HCT116 (cell line): ENCODE measurements around the gene GSTA1. TPM values are rescaled to one million over a fixed set of nuclear protein-coding genes. Genes with fewer than 3 reads are reported as not detected.
"Not testable (repeated sequence)": the region's sequence is repeated elsewhere in the genome, so short reads cannot be mapped to it uniquely, and the experiment has no call there.

Source experiments
- ATAC-seq: fragments of 200-7000 bp; cut with Tn5 transposase; 2 replicates; pipeline ENCODE4 v1.9.1; 2020; ENCODE audit warnings: mild to moderate bottlenecking, moderate library complexity
- BruUV-seq: library from RNA; stranded (reverse); fragments of 400-500 nt; replicated peaks from 2 replicates; lab custom pipeline; 2021; lab: Mats Ljungman, UMichigan
- CTCF ChIA-PET: fragments of 300-600 bp; sonication (Branson Sonifier 250); formaldehyde crosslinking; loops from one replicate; lab custom pipeline; 2021; ENCODE audit warnings: antibody characterized with exemption; lab: Charles Lee
- POLR2A ChIA-PET: fragments of 300-600, 350-600 bp; sonication (Branson Sonifier 250); formaldehyde crosslinking; loops from one replicate; lab custom pipeline; 2021; ENCODE audit warnings: antibody characterized with exemption; lab: Charles Lee
- RAD21 ChIA-PET, 2 experiments: fragments of 300-600 bp; sonication (Branson Sonifier 250); formaldehyde crosslinking; loops; one replicate each; lab custom pipeline; 2023; ENCODE audit warnings: low total read pairs in 2 of 2; ENCODE audit not compliant: uncharacterized antibody in 2 of 2, unreplicated experiment in 2 of 2, low non-redundant PET in 1 of 2; lab: Charles Lee
- DNase-seq: peaks from one replicate; pipeline ENCODE4 v3.0.0-alpha.2; 2010; ENCODE audit warnings: low read depth, low spot score
- H2AFZ ChIP-seq: fragments of 200-600 bp; shearing (Covaris generic), sonication (generic); 2 replicates; pipeline ENCODE4 v1.6.1; 2017; ENCODE audit warnings: low read depth, mixed run types, mixed read lengths, antibody characterized with exemption, low read length; ENCODE audit not compliant: poor library complexity, severe bottlenecking
- H3K27ac ChIP-seq: 2 replicates; pipeline ENCODE4 v1.5.1; 2012; ENCODE audit warnings: low read depth, low read length
- H3K27me3 ChIP-seq: fragments of 200-600 bp; sonication (generic); 2 replicates; pipeline ENCODE4 v1.6.1; 2016; ENCODE audit warnings: mixed run types, low read length, mixed read lengths; ENCODE audit not compliant: insufficient read depth
- H3K36me3 ChIP-seq, 2 experiments: fragments of 200-500 bp in 1 of 2; fragments of 200-600 bp in 1 of 2; sonication (Bioruptor generic) in 1 of 2; sonication (generic) in 1 of 2; 2 replicates each; pipeline versions ENCODE4 v1.5.1 to v1.6.1; 2014 to 2016; ENCODE audit warnings: low read length in 2 of 2, inconsistent platforms in 1 of 2, mixed read lengths in 1 of 2, mixed run types in 1 of 2; ENCODE audit not compliant: insufficient read depth in 2 of 2, control insufficient read depth in 1 of 2
- H3K4me1 ChIP-seq, 2 experiments: fragments of 200-600 bp in 1 of 2; sonication (generic) in 1 of 2; 2 replicates each; pipeline versions ENCODE4 v1.5.1 to v1.6.1; 2012 to 2017; ENCODE audit warnings: low read length in 2 of 2, inconsistent platforms in 1 of 2, mild to moderate bottlenecking in 1 of 2, mixed read lengths in 1 of 2, mixed run types in 1 of 2, moderate library complexity in 1 of 2; ENCODE audit not compliant: insufficient read depth in 2 of 2, control insufficient read depth in 1 of 2
- H3K4me2 ChIP-seq: fragments of 200-600 bp; sonication (generic); 2 replicates; pipeline ENCODE4 v1.6.1; 2017; ENCODE audit warnings: mixed run types, low read length, mixed read lengths
- H3K4me3 ChIP-seq, 2 experiments: fragments of 200-600 bp in 1 of 2; sonication (generic) in 1 of 2; replicated peaks in 1 of 2; 2 replicates each; pipeline ENCODE4 v1.5.1; 2011 to 2016; ENCODE audit warnings: low read length in 2 of 2, control low read depth in 1 of 2, low read depth in 1 of 2, mild to moderate bottlenecking in 1 of 2, mixed read lengths in 1 of 2, mixed run types in 1 of 2
- H3K79me2 ChIP-seq: fragments of 200-600 bp; sonication (generic); 2 replicates; pipeline ENCODE4 v1.6.1; 2017; ENCODE audit warnings: mild to moderate bottlenecking, mixed run types, low read length, moderate library complexity, mixed read lengths; ENCODE audit not compliant: insufficient read depth
- H3K9ac ChIP-seq: fragments of 200-600 bp; sonication (generic); 2 replicates; pipeline ENCODE4 v1.6.1; 2016; ENCODE audit warnings: low read length, mixed read lengths
- H3K9me2 ChIP-seq: fragments of 200-600 bp; sonication (generic), shearing (Covaris generic); 2 replicates; pipeline ENCODE4 v1.6.1; 2017; ENCODE audit warnings: mixed run types, mild to moderate bottlenecking, moderate library complexity; ENCODE audit not compliant: insufficient read depth
- H3K9me3 ChIP-seq, 2 experiments: fragments of 200-500 bp in 1 of 2; fragments of 200-600 bp in 1 of 2; sonication (Bioruptor generic) in 1 of 2; sonication (generic) in 1 of 2; 2 replicates each; pipeline ENCODE4 v1.6.1; 2014 to 2017; ENCODE audit warnings: low read length in 2 of 2, mixed read lengths in 2 of 2, inconsistent platforms in 1 of 2, low read depth in 1 of 2, mild to moderate bottlenecking in 1 of 2, mixed run types in 1 of 2, moderate library complexity in 1 of 2; ENCODE audit not compliant: control insufficient read depth in 1 of 2, insufficient read depth in 1 of 2
- H4K20me1 ChIP-seq: fragments of 200-600 bp; sonication (generic), shearing (Covaris generic); 2 replicates; pipeline ENCODE4 v1.6.1; 2017; ENCODE audit warnings: mixed run types, mild to moderate bottlenecking, moderate library complexity; ENCODE audit not compliant: insufficient read depth
- EZH2phosphoT487 ChIP-seq: fragments of 200-600 bp; IDR thresholded peaks from 2 replicates; pipeline ENCODE4 v1.6.1; 2018; ENCODE audit warnings: antibody characterized with exemption, borderline replicate concordance
- POLR2A ChIP-seq: IDR thresholded peaks from 2 replicates; pipeline ENCODE4 v1.7.0; 2011; ENCODE audit warnings: borderline replicate concordance; ENCODE audit not compliant: insufficient read depth, insufficient read length; ENCODE audit errors: extremely low read depth
- POLR2AphosphoS5 ChIP-seq: IDR thresholded peaks from 2 replicates; pipeline ENCODE4 v1.6.1; 2011; ENCODE audit warnings: mild to moderate bottlenecking, low read depth, low read length, moderate library complexity
- intact Hi-C: fragments of 100-400 bp; cut with micrococcal nuclease; formaldehyde crosslinking; loops from 2 replicates; pipeline ENCODE4 v1.10.0; 2022
- total RNA-seq: library from RNA; stranded (reverse); gene quantifications from one replicate; pipeline ENCODE4 v1.2.1, GENCODE V29; 2021; ENCODE audit not compliant: unreplicated experiment
- TF ChIP-seq, protein P1 (sequence below): IDR thresholded peaks from 2 replicates; pipeline ENCODE4 v1.6.1; 2012; ENCODE audit warnings: low read depth

The GSTA1 gene
- total RNA-seq, 1 experiment from 2014 or later, result 0.57 TPM

DNA sequence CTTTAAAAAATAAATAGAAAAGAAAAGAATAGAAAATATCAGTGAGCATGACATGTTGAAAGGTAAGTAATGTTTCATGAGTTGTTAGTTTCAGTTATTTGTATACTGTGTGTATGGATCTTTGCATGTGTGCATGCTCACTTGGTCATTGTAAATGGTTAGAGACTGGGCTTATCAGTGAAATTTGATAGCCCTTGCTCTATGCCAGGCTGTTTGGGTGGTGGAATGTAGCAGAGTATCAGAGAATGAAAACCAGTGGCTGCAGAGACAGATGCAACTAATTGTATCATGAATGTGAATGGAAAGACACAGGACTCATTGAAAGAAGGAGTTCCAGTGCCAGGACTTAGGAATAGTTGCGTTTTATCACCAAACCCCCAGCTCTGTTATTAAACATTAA lies 44.5 kb downstream of the GSTA1 start (continued):
- TF ChIP-seq, protein P1, sequence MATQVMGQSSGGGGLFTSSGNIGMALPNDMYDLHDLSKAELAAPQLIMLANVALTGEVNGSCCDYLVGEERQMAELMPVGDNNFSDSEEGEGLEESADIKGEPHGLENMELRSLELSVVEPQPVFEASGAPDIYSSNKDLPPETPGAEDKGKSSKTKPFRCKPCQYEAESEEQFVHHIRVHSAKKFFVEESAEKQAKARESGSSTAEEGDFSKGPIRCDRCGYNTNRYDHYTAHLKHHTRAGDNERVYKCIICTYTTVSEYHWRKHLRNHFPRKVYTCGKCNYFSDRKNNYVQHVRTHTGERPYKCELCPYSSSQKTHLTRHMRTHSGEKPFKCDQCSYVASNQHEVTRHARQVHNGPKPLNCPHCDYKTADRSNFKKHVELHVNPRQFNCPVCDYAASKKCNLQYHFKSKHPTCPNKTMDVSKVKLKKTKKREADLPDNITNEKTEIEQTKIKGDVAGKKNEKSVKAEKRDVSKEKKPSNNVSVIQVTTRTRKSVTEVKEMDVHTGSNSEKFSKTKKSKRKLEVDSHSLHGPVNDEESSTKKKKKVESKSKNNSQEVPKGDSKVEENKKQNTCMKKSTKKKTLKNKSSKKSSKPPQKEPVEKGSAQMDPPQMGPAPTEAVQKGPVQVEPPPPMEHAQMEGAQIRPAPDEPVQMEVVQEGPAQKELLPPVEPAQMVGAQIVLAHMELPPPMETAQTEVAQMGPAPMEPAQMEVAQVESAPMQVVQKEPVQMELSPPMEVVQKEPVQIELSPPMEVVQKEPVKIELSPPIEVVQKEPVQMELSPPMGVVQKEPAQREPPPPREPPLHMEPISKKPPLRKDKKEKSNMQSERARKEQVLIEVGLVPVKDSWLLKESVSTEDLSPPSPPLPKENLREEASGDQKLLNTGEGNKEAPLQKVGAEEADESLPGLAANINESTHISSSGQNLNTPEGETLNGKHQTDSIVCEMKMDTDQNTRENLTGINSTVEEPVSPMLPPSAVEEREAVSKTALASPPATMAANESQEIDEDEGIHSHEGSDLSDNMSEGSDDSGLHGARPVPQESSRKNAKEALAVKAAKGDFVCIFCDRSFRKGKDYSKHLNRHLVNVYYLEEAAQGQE, result no peak
- TF ChIP-seq POLR2A (no peak), EZH2phosphoT487 (no peak), POLR2AphosphoS5 (no peak)

DNA sequence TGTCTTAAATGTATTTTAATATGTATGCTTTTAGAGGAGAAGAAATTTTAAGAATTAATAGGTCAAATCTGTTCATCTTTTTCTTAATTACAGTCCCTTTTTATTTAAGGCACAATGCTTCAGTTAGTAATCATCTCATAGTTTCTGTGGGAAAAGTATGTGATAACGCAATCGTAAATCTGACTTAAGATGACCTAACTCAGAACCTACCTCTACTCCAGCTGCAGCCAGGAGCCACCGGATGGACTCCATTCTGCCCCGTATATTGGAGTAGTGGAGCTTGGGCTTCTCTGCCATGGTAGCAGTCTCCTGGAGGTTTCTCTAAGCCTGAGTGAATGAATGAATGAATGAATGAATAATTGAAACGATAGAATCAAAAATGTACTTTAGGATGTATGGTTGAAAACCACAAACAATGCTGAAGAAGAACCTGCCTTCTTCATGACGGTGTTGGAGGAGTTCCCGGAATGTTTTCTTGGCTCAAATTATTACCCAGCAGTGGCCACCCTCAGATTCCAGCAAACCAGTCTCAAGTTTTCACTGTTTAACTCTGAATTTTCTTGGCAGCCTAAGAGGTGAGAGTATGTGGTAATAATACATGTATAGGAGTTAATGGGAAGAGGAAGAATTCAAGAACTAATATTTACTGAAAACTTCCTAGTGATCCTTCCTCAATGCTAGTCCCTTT lies 45.8 kb downstream of the GSTA1 start:
- H4K20me1 ChIP-seq, H3K36me3 ChIP-seq, H3K79me2 ChIP-seq, H3K4me1 ChIP-seq, DNase-seq, H3K9me3 ChIP-seq, H3K4me2 ChIP-seq, CTCF ChIA-PET, H3K4me3 ChIP-seq, BruUV-seq, RAD21 ChIA-PET, H2AFZ ChIP-seq, H3K9ac ChIP-seq, ATAC-seq, H3K9me2 ChIP-seq, POLR2A ChIA-PET, H3K27me3 ChIP-seq, intact Hi-C loops, H3K27ac ChIP-seq: not testable (repeated sequence)
